Neuronal stem cell (in vitro differentiated cells): Measurements from ENCODE around the gene ASTL.

Experiments
- DNase-seq: peaks from one replicate; pipeline ENCODE4 v3.0.0-alpha.2; 2013; ENCODE audit warnings: low spot score
- H2AFZ ChIP-seq: one replicate; pipeline ENCODE4 v1.6.1; 2013; ENCODE audit warnings: mild to moderate bottlenecking, low read length, inconsistent platforms
- H2AK5ac ChIP-seq: 2 replicates; pipeline ENCODE4 v1.6.1; 2013; ENCODE audit warnings: low read depth, mild to moderate bottlenecking, inconsistent platforms, low read length, moderate library complexity, mixed read lengths
- H2BK120ac ChIP-seq: 2 replicates; pipeline ENCODE4 v1.6.1; 2013; ENCODE audit warnings: low read depth, mild to moderate bottlenecking, inconsistent platforms, low read length, moderate library complexity, mixed read lengths
- H2BK12ac ChIP-seq: one replicate; pipeline ENCODE4 v1.6.1; 2013; ENCODE audit warnings: low read length, inconsistent platforms
- H2BK15ac ChIP-seq: 2 replicates; pipeline ENCODE4 v1.6.1; 2013; ENCODE audit warnings: mild to moderate bottlenecking, low read length, inconsistent platforms, mixed read lengths
- H2BK5ac ChIP-seq: one replicate; pipeline ENCODE4 v1.6.1; 2013; ENCODE audit warnings: inconsistent platforms, mild to moderate bottlenecking, low read length, moderate library complexity
- H3K14ac ChIP-seq: one replicate; pipeline ENCODE4 v1.6.1; 2013; ENCODE audit warnings: low read length, inconsistent platforms
- H3K18ac ChIP-seq: 2 replicates; pipeline ENCODE4 v1.6.1; 2013; ENCODE audit warnings: low read length, inconsistent platforms
- H3K23ac ChIP-seq: 2 replicates; pipeline ENCODE4 v1.6.1; 2013; ENCODE audit warnings: low read depth, mild to moderate bottlenecking, mixed read lengths, low read length, inconsistent platforms; ENCODE audit not compliant: poor library complexity
- H3K27ac ChIP-seq: replicated peaks from 3 replicates; pipeline ENCODE4 v1.5.1; 2013; ENCODE audit warnings: low read length, inconsistent platforms
- H3K27me3 ChIP-seq, 3 experiments: 2 replicates each; pipeline ENCODE4 v1.6.1; 2013; ENCODE audit warnings: low read length in 3 of 3, mild to moderate bottlenecking in 2 of 3, inconsistent platforms in 1 of 3, low read depth in 1 of 3, mixed read lengths in 1 of 3, moderate library complexity in 1 of 3; ENCODE audit not compliant: control insufficient read depth in 3 of 3, insufficient read depth in 3 of 3
- H3K36me3 ChIP-seq, 2 donors: replicated peaks in 1 of 2; 2 replicates each; pipeline ENCODE4 v1.6.1; 2013; ENCODE audit warnings: low read length in 2 of 2; ENCODE audit not compliant: control insufficient read depth in 2 of 2, insufficient read depth in 2 of 2
- H3K4ac ChIP-seq: 2 replicates; pipeline ENCODE4 v1.6.1; 2013; ENCODE audit warnings: inconsistent platforms, mild to moderate bottlenecking, low read length, moderate library complexity
- H3K4me1 ChIP-seq, 2 donors: 1 replicate in 1 of 2; 2 replicates in 1 of 2; pipeline ENCODE4 v1.6.1; 2013; ENCODE audit warnings: low read length in 2 of 2, low read depth in 1 of 2; ENCODE audit not compliant: control insufficient read depth in 2 of 2, insufficient read depth in 1 of 2
- H3K4me2 ChIP-seq: one replicate; pipeline ENCODE4 v1.6.1; 2013; ENCODE audit warnings: mild to moderate bottlenecking, low read length, inconsistent platforms; ENCODE audit not compliant: insufficient read depth, poor library complexity, severe bottlenecking
- H3K4me3 ChIP-seq, 2 donors: 2 replicates each; pipeline ENCODE4 v1.5.1; 2013; ENCODE audit warnings: low read length in 2 of 2, mild to moderate bottlenecking in 2 of 2, inconsistent platforms in 1 of 2, moderate library complexity in 1 of 2
- H3K79me1 ChIP-seq: one replicate; pipeline ENCODE4 v1.6.1; 2013; ENCODE audit warnings: low read depth, mild to moderate bottlenecking, inconsistent platforms, low read length, moderate library complexity
- H3K9ac ChIP-seq: one replicate; pipeline ENCODE4 v1.6.1; 2013; ENCODE audit warnings: mild to moderate bottlenecking, low read depth, low read length, inconsistent platforms; ENCODE audit not compliant: poor library complexity
- H3K9me3 ChIP-seq, 2 donors: replicated peaks in 1 of 2; 2 replicates each; pipeline versions ENCODE3 to v1.6.1; 2013; ENCODE audit warnings: low read length in 2 of 2, mild to moderate bottlenecking in 2 of 2, inconsistent platforms in 1 of 2, low read depth in 1 of 2, mixed read lengths in 1 of 2, moderate library complexity in 1 of 2; ENCODE audit not compliant: control insufficient read depth in 2 of 2, insufficient read depth in 1 of 2
- H4K8ac ChIP-seq: one replicate; pipeline ENCODE4 v1.6.1; 2013; ENCODE audit warnings: low read depth, mild to moderate bottlenecking, inconsistent platforms, low read length, moderate library complexity
- H4K91ac ChIP-seq: one replicate; pipeline ENCODE4 v1.6.1; 2013; ENCODE audit warnings: low read length, low read depth, mild to moderate bottlenecking, inconsistent platforms; ENCODE audit not compliant: poor library complexity
- WGBS, 2 donors: extraction: QIAGEN DNeasy Blood & Tissue Kit; methylation state at CpG; one replicate each; pipeline ENCODE4 v1.1.7; 2013; ENCODE audit warnings: missing lambda C conversion rate in 2 of 2, mixed read lengths in 1 of 2; ENCODE audit not compliant: insufficient read length in 2 of 2, insufficient replicate concordance in 1 of 2; ENCODE audit errors: extremely low coverage in 2 of 2; 5-methylcytosine and 5-hydroxymethylcytosine counted together

ASTL gene

DNA sequence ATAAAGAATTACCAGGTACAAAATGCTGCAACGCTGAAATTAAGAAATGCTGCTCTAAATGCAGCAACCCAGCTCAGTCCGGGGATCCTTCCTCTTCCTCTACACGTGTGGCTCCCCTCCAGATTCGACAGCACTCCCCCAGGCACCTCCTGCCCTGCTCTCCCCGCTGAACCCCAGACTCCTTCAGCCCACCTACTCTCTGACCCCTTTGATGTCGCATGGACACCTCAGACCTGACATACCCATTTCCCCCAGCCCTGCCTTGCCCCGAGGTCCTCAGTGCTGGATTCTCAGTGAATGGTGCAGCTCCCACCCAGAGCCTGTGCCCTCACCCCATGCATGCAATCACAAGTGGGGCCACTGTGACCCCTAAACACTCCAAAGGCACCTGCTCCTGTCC is 17.3 kb downstream of the ASTL start:
- Histone ChIP-seq H3K18ac (peak overlapping the region; percentile 21), H2AK5ac (peak overlapping the region; percentile 51), H3K14ac (no peak overlapping the region), H3K23ac (peak overlapping the region; percentile 78), H4K91ac (peak overlapping the region; percentile 42), H3K36me3 (no peaks in the 10 kb centered on the region), H4K8ac (no peak overlapping the region), H3K27me3 (peaks cover 0 to 85% (median 13%) of the 10 kb centered on the region in 3 experiments), H3K4ac (no peak overlapping the region), H3K4me2 (no peak overlapping the region), H3K79me1 (no peaks in the 10 kb centered on the region), H3K4me3 (no peak overlapping the region), H2BK5ac (no peak overlapping the region), H2BK15ac (no peak overlapping the region), H3K9ac (peak overlapping the region; percentile 74), H2BK120ac (no peak overlapping the region), H3K9me3 (peaks cover under 1% of the 10 kb centered on the region in 2 donors), H2AFZ (no peak overlapping the region), H3K4me1 (peaks cover 6 to 9% of the 10 kb centered on the region in 2 donors), H3K27ac (no peak overlapping the region), H2BK12ac (no peak overlapping the region)
- no CpG with 5 or more reads among the region's 7 CpGs for WGBS, 2 donors
- no peak for DNase-seq

DNA sequence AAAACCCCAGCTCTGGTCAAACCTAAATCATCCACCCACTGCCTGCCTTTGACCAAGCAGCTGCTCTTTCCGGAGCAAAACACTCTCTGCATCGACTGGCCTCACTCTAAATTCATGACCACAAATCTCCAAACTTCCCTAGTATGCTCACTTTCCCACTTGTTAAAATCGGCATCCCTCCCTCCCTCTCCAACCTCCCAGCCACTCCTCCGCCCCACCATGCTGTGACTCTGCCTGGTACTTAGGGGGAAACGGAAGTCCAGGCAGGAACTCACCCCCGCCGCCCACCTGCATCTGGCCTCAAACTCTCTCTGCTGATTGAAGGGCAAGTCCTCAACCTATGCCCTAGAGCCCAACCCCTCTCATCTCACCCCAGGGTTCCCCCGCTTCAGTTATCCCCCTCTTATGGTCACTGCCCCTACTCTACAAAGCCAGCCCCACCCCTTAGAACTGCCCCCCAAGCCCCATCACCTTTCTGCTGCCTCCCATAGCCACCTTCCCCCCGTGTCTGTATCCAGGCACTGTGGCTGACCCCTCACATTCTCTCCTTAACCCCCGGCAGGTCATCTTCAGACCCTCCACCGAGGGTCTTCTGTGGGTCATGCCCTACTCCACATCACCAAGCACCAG is 18.1 kb downstream of the ASTL start:
- peaks cover 3% of the 10 kb centered on the region for H3K79me1 ChIP-seq
- H3K36me3 ChIP-seq: no peaks in the 10 kb centered on the region
- H2AFZ ChIP-seq: peak overlapping the region; percentile 13
- H3K23ac ChIP-seq: no peak overlapping the region
- no peak overlapping the region for H3K18ac ChIP-seq
- H3K9me3 ChIP-seq: peaks cover 9% of the 10 kb centered on the region in 2 donors
- H2BK120ac ChIP-seq: no peak overlapping the region
- no peak overlapping the region for H3K4ac ChIP-seq
- peaks cover 2 to 93% (median 17%) of the 10 kb centered on the region in 3 experiments for H3K27me3 ChIP-seq
- H4K8ac ChIP-seq: no peak overlapping the region
- H3K9ac ChIP-seq: no peak overlapping the region
- H2AK5ac ChIP-seq: peak overlapping the region; percentile 56
- no peak overlapping the region for H3K4me3 ChIP-seq
- peaks cover 6 to 11% of the 10 kb centered on the region in 2 donors for H3K4me1 ChIP-seq
- H3K14ac ChIP-seq: no peak overlapping the region
- no peak overlapping the region for H3K4me2 ChIP-seq
- no peak overlapping the region for H4K91ac ChIP-seq
- H2BK15ac ChIP-seq: no peak overlapping the region
- H2BK5ac ChIP-seq: no peak overlapping the region
- DNase-seq: no peak
- H3K27ac ChIP-seq: no peak overlapping the region
- peak overlapping the region; percentile 50 for H2BK12ac ChIP-seq
- WGBS, 2 donors: no CpG with 5 or more reads among the region's 11 CpGs

DNA sequence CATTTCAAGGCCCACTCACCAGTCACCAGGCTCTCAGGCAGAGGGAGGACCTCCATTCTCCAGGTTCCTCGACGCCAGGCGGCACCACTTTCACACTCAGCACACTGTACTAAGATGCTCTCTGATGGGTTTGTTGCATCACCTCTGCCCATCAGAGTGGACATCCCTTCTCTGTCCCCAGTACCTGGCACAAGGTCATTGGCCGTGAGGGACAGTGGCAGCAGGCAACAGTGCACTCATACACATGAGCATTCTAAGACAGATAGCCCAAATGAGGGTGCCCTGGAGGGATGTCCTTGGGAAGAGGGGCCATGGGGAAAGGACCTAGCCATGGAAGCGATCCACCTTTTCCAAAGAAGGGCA is 18.9 kb downstream of the ASTL start:
- Histone ChIP-seq H3K18ac (no peak overlapping the region), H2AK5ac (peak overlapping the region; percentile 36), H4K8ac (no peak overlapping the region), H3K9ac (no peak overlapping the region), H3K4me3 (no peak overlapping the region), H2BK5ac (no peak overlapping the region), H2BK15ac (no peak overlapping the region), H3K14ac (no peak overlapping the region), H3K9me3 (peaks cover 11 to 14% of the 10 kb centered on the region in 2 donors), H2BK120ac (no peak overlapping the region), H3K36me3 (no peaks in the 10 kb centered on the region), H3K4me2 (no peak overlapping the region), H2AFZ (no peak overlapping the region), H3K23ac (no peak overlapping the region), H3K27me3 (peaks cover 2 to 93% (median 17%) of the 10 kb centered on the region in 3 experiments), H4K91ac (no peak overlapping the region), H3K4ac (no peak overlapping the region), H3K4me1 (peaks cover 6 to 11% of the 10 kb centered on the region in 2 donors), H3K27ac (no peak overlapping the region), H2BK12ac (no peak overlapping the region), H3K79me1 (peaks cover 7% of the 10 kb centered on the region)
- no CpG with 5 or more reads among the region's 5 CpGs for WGBS, 2 donors
- DNase-seq: no peak

DNA sequence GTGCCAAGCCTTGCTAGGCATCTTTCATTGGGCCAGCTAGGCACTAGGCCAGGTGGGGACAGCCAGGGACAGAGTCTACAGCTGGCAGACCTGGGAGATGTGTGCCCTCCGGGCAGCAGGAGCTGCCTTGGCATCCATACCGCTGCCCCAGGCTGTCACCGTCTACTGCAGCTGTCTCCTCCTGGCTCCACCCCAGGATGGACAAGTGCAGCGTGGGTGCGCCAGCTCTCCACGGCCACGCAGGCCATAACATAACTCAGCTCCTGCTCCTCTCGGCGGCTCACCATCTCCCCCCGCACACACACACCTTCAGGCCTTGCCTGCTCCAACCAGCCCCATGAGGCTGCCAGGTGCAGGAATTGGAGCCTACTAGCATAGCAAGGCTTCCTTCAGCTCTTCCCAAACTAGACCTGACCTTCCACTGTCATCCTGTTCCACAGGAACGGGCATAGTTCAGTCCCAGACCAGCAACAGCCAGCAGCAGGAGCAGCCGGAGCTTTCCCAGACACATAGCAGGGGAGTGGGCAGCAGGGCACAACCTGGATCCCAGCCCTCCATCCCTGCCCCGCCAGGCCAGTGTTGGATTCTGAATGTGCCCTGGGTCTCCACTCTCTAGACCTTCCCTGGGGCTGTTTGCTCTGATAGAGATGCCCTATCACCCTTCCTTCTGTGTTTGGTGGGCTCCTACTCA is 19.5 kb downstream of the ASTL start:
- no CpG with 5 or more reads among the region's 13 CpGs for WGBS, 2 donors
- H2BK120ac ChIP-seq: no peak overlapping the region

More for the DNA sequence above, 19.5 kb downstream of the ASTL start:
- H3K18ac ChIP-seq: no peak overlapping the region
- no peak overlapping the region for H3K9ac ChIP-seq
- no peak overlapping the region for H4K8ac ChIP-seq
- no peaks in the 10 kb centered on the region for H3K36me3 ChIP-seq
- no peak overlapping the region for H2BK5ac ChIP-seq
- no peak overlapping the region for H2AFZ ChIP-seq
- peaks cover 6 to 11% of the 10 kb centered on the region in 2 donors for H3K4me1 ChIP-seq
- no peak overlapping the region for H3K4me2 ChIP-seq
- peaks cover 11 to 14% of the 10 kb centered on the region in 2 donors for H3K9me3 ChIP-seq
- H3K27ac ChIP-seq: no peak overlapping the region
- peaks cover 7% of the 10 kb centered on the region for H3K79me1 ChIP-seq
- no peak overlapping the region for H3K14ac ChIP-seq
- peak overlapping the region; percentile 30 for H2AK5ac ChIP-seq
- peaks cover 2 to 96% (median 17%) of the 10 kb centered on the region in 3 experiments for H3K27me3 ChIP-seq
- H4K91ac ChIP-seq: no peak overlapping the region
- peak overlapping the region; percentile 69 for H2BK15ac ChIP-seq
- H3K4ac ChIP-seq: no peak overlapping the region
- DNase-seq: no peak
- no peak overlapping the region for H3K23ac ChIP-seq
- peak overlapping the region; percentile 64 for H2BK12ac ChIP-seq
- no peak overlapping the region for H3K4me3 ChIP-seq
